Tibial nerve (tissue), 4 donors: ENCODE data around the gene DMAC1. TPM values are rescaled to one million over a fixed set of nuclear protein-coding genes. Genes with fewer than 3 reads are reported as not detected.

Source experiments
- DNase-seq, 2 donors: peaks; one replicate each; pipeline ENCODE4 v3.0.0-alpha.2; 2019; ENCODE audit warnings: low spot score in 2 of 2
- H3K27ac ChIP-seq, 4 donors: fragments of 200-600 bp; sonication (generic) in 3 of 4; one replicate each; pipeline ENCODE4 v1.5.1; 2017 to 2019; ENCODE audit warnings: mild to moderate bottlenecking in 1 of 4
- H3K27me3 ChIP-seq, 2 donors: fragments of 200-600 bp; sonication (generic) in 1 of 2; one replicate each; pipeline versions ENCODE4 v1.5.1 to v1.6.0; 2017 to 2019
- H3K36me3 ChIP-seq, 3 donors: fragments of 200-600 bp; sonication (generic); one replicate each; pipeline ENCODE4 v1.5.1; 2018 to 2019
- H3K4me1 ChIP-seq, 4 donors: fragments of 200-600 bp; sonication (generic) in 3 of 4; one replicate each; pipeline ENCODE4 v1.5.1; 2017 to 2019
- H3K4me3 ChIP-seq, 4 donors: fragments of 200-600 bp; sonication (generic) in 3 of 4; one replicate each; pipeline ENCODE4 v1.5.1; 2017 to 2019; ENCODE audit warnings: mild to moderate bottlenecking in 1 of 4, moderate library complexity in 1 of 4
- H3K9me3 ChIP-seq, 4 donors: fragments of 200-600 bp; sonication (generic) in 3 of 4; one replicate each; pipeline ENCODE4 v1.5.1; 2017 to 2019
- EP300 ChIP-seq, 2 donors: sonication (generic); formaldehyde crosslinking; IDR thresholded peaks; one replicate each; pipeline ENCODE4 v1.6.1; 2017; ENCODE audit warnings: antibody characterized with exemption in 2 of 2, mild to moderate bottlenecking in 1 of 2
- POLR2A ChIP-seq, 2 donors: fragments of 450-650 bp; IDR thresholded peaks; one replicate each; pipeline ENCODE4 v1.6.1; 2017; ENCODE audit warnings: antibody characterized with exemption in 2 of 2, mild to moderate bottlenecking in 2 of 2, moderate library complexity in 2 of 2
- WGBS, 2 donors: methylation state at CpG; one replicate each; pipeline ENCODE4 v1.1.5; 2018; 5-methylcytosine and 5-hydroxymethylcytosine counted together
- total RNA-seq, 4 donors: library from RNA; depleted of rRNA; stranded (reverse); fragments of >200 nt; gene quantifications; one replicate each; pipeline ENCODE4 v1.1.0, GENCODE V29; 2016
- TF ChIP-seq, protein P1 (sequence below), 5 experiments: fragments of 200-600 bp in 3 of 5; fragments of 450-650 bp in 2 of 5; sonication (generic) in 3 of 5; IDR thresholded peaks; one replicate each; pipeline ENCODE4 v1.5.1; 2016 to 2019; ENCODE audit warnings: antibody characterized with exemption in 5 of 5, mild to moderate bottlenecking in 3 of 5, moderate library complexity in 2 of 5

Gene DMAC1
- total RNA-seq, 4 donors from 2014 or later = 15.9 to 18.0 (median 16.8) TPM

GRCh38 chr9:7785813-7786212 lies 13.8 kb downstream of the DMAC1 start:
- H3K27me3 ChIP-seq = no peaks in the 10 kb centered on the region
- TF ChIP-seq EP300 (IDR thresholded peaks at IDR 0.05) = no peak
- TF ChIP-seq, protein P1, sequence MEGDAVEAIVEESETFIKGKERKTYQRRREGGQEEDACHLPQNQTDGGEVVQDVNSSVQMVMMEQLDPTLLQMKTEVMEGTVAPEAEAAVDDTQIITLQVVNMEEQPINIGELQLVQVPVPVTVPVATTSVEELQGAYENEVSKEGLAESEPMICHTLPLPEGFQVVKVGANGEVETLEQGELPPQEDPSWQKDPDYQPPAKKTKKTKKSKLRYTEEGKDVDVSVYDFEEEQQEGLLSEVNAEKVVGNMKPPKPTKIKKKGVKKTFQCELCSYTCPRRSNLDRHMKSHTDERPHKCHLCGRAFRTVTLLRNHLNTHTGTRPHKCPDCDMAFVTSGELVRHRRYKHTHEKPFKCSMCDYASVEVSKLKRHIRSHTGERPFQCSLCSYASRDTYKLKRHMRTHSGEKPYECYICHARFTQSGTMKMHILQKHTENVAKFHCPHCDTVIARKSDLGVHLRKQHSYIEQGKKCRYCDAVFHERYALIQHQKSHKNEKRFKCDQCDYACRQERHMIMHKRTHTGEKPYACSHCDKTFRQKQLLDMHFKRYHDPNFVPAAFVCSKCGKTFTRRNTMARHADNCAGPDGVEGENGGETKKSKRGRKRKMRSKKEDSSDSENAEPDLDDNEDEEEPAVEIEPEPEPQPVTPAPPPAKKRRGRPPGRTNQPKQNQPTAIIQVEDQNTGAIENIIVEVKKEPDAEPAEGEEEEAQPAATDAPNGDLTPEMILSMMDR (IDR thresholded peaks at IDR 0.05) = no peak
- TF ChIP-seq POLR2A (IDR thresholded peaks at IDR 0.05) = no peak
- no peaks in the 10 kb centered on the region for H3K9me3 ChIP-seq
- DNase-seq = no peak
- no peak overlapping the region for H3K4me3 ChIP-seq
- H3K36me3 ChIP-seq = peaks cover 0 to 7% (median 0%) of the 10 kb centered on the region in 3 donors
- WGBS, 2 donors = 87 to 92% methylated on average over 3 of the region's 3 CpGs
- H3K27ac ChIP-seq = no peak overlapping the region
- no peaks in the 10 kb centered on the region for H3K4me1 ChIP-seq

GRCh38 chr9:7784472-7784871 lies 15.1 kb downstream of the DMAC1 start:
- Histone ChIP-seq H3K36me3 (no peaks in the 10 kb centered on the region), H3K4me3 (no peak overlapping the region), H3K27ac (no peak overlapping the region), H3K9me3 (no peaks in the 10 kb centered on the region), H3K4me1 (no peaks in the 10 kb centered on the region), H3K27me3 (no peaks in the 10 kb centered on the region)
- DNase-seq = no peak
- WGBS, 2 donors = 74 to 92% methylated on average over 6 of the region's 6 CpGs
- TF ChIP-seq, protein P1 (IDR thresholded peaks at IDR 0.05) = no peak
- TF ChIP-seq EP300 (IDR thresholded peaks at IDR 0.05) = no peak
- TF ChIP-seq POLR2A (IDR thresholded peaks at IDR 0.05) = no peak

GRCh38 chr9:7783635-7784063 lies 15.9 kb downstream of the DMAC1 start:
- H3K27me3 ChIP-seq = no peaks in the 10 kb centered on the region
- no peaks in the 10 kb centered on the region for H3K4me1 ChIP-seq
- no peak for TF ChIP-seq POLR2A (IDR thresholded peaks at IDR 0.05)
- no peak for TF ChIP-seq EP300 (IDR thresholded peaks at IDR 0.05)
- TF ChIP-seq, protein P1 (IDR thresholded peaks at IDR 0.05) = no peak
- no peak overlapping the region for H3K4me3 ChIP-seq
- H3K9me3 ChIP-seq = no peaks in the 10 kb centered on the region
- 86 to 89% methylated on average over 5 of the region's 5 CpGs for WGBS, 2 donors
- H3K27ac ChIP-seq = no peak overlapping the region
- no peaks in the 10 kb centered on the region for H3K36me3 ChIP-seq
- DNase-seq = no peak

DNA sequence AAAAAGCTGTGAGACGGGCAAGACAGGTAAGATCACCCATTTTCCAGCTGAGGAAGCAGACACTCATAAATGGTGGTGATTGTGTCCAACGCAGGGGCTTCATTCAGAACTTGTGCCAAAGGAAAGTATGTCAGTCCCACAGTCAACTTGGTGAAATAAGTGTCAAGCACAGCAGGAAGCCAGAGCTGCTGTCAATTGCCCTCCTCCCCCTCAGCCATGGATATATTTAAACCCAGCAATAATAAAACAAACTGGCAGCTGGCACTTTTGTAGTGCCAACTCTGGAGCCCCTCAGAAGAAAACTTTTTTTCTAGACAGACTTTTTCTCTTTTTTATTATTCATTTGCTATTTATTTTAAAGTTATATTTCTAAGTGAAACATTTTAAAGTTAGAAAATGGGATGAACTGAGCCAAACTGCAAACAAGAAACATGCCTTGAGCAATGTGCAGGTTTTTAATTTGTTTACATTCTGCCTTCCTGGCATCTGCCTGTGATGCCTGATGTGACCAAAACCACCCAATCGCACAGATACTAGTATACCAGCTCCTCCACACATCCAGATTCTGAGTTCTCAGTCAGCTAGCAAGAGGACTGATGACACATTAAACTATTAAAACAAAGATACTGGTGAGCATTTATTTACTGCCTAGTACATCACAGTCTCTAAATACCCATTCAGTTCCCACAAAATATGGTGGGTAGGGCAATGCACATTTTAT lies 17.0 kb downstream of the DMAC1 start:
- no peak for TF ChIP-seq POLR2A (IDR thresholded peaks at IDR 0.05)
- TF ChIP-seq EP300 (IDR thresholded peaks at IDR 0.05) = no peak
- TF ChIP-seq, protein P1 (IDR thresholded peaks at IDR 0.05) = no peak
- no peak for DNase-seq
- no peaks in the 10 kb centered on the region for H3K9me3 ChIP-seq
- 61 to 72% methylated on average over 3 of the region's 3 CpGs for WGBS, 2 donors
- no peak overlapping the region for H3K4me3 ChIP-seq
- no peaks in the 10 kb centered on the region for H3K36me3 ChIP-seq
- no peaks in the 10 kb centered on the region for H3K27me3 ChIP-seq
- H3K27ac ChIP-seq = no peak overlapping the region
- no peaks in the 10 kb centered on the region for H3K4me1 ChIP-seq

GRCh38 chr9:7780261-7780988 lies 19.2 kb downstream of the DMAC1 start:
- Histone ChIP-seq H3K4me1 (no peaks in the 10 kb centered on the region), H3K4me3 (no peak overlapping the region), H3K27me3 (no peaks in the 10 kb centered on the region), H3K27ac (no peak overlapping the region), H3K36me3 (no peaks in the 10 kb centered on the region), H3K9me3 (no peaks in the 10 kb centered on the region)
- WGBS, 2 donors = 45 to 50% methylated on average over 3 of the region's 3 CpGs
- DNase-seq = no peak
- no peak for TF ChIP-seq EP300 (IDR thresholded peaks at IDR 0.05)
- TF ChIP-seq POLR2A (IDR thresholded peaks at IDR 0.05) = no peak
- TF ChIP-seq, protein P1 (IDR thresholded peaks at IDR 0.05) = no peak
